Liver (tissue), 9 donors: Measurements from ENCODE around the gene C4orf46. TPM values are rescaled to one million over a fixed set of nuclear protein-coding genes. Genes with fewer than 3 reads are reported as not detected.

Experiments used
- DNase-seq: peaks from one replicate; pipeline ENCODE4 v3.0.0-alpha.2; 2017; ENCODE audit warnings: low spot score
- H3K27ac ChIP-seq, 2 donors: one replicate each; pipeline ENCODE4 v1.7.0; 2013; ENCODE audit warnings: inconsistent platforms in 2 of 2, low read length in 2 of 2, control low read depth in 1 of 2, low read depth in 1 of 2, mild to moderate bottlenecking in 1 of 2
- H3K27me3 ChIP-seq, 4 donors: one replicate each; pipeline versions ENCODE4 v1.6.1 to v1.7.0; 2013; ENCODE audit warnings: low read length in 3 of 4, inconsistent platforms in 1 of 4, mild to moderate bottlenecking in 1 of 4, moderate library complexity in 1 of 4; ENCODE audit not compliant: control insufficient read depth in 4 of 4, insufficient read depth in 4 of 4
- H3K36me3 ChIP-seq, 4 donors: one replicate each; pipeline versions ENCODE4 v1.6.1 to v1.7.0; 2013; ENCODE audit warnings: low read length in 3 of 4, mild to moderate bottlenecking in 3 of 4, low read depth in 1 of 4, moderate library complexity in 1 of 4; ENCODE audit not compliant: control insufficient read depth in 4 of 4, insufficient read depth in 3 of 4
- H3K4me1 ChIP-seq, 4 donors: one replicate each; pipeline versions ENCODE4 v1.6.1 to v1.7.0; 2013; ENCODE audit warnings: low read length in 3 of 4, mild to moderate bottlenecking in 3 of 4, moderate library complexity in 1 of 4; ENCODE audit not compliant: control insufficient read depth in 4 of 4, insufficient read depth in 4 of 4
- H3K4me3 ChIP-seq, 3 donors: one replicate each; pipeline versions ENCODE4 v1.6.1 to v1.7.0; 2013; ENCODE audit warnings: low read length in 3 of 3, control low read depth in 1 of 3, low read depth in 1 of 3, mild to moderate bottlenecking in 1 of 3
- H3K9ac ChIP-seq, 2 donors: one replicate each; pipeline ENCODE4 v1.7.0; 2013; ENCODE audit warnings: low read length in 2 of 2, mild to moderate bottlenecking in 2 of 2, moderate library complexity in 2 of 2, control low read depth in 1 of 2, low read depth in 1 of 2
- H3K9me3 ChIP-seq, 4 donors: one replicate each; pipeline versions ENCODE4 v1.6.1 to v1.7.0; 2013; ENCODE audit warnings: low read length in 3 of 4; ENCODE audit not compliant: control insufficient read depth in 4 of 4
- CTCF ChIP-seq: fragments of 150-350 bp; IDR thresholded peaks from 2 replicates; pipeline ENCODE4 v1.5.1; 2017; ENCODE audit warnings: improper control_type of control experiment, low read depth, low read length; ENCODE audit not compliant: missing input control
- EGR1 ChIP-seq, 2 donors: IDR thresholded peaks; 2 replicates each; pipeline ENCODE4 v1.6.1; 2016 to 2018; ENCODE audit warnings: antibody characterized with exemption in 2 of 2, low read depth in 2 of 2
- FOXA2 ChIP-seq: IDR thresholded peaks from 2 replicates; pipeline ENCODE4 v1.6.1; 2016; ENCODE audit warnings: antibody characterized with exemption
- GABPA ChIP-seq, 2 donors: IDR thresholded peaks in 1 of 2; conservative IDR thresholded peaks in 1 of 2; 2 replicates each; pipeline ENCODE4 v1.6.1; 2016; ENCODE audit warnings: antibody characterized with exemption in 2 of 2, mild to moderate bottlenecking in 1 of 2, moderate library complexity in 1 of 2
- HNF4A ChIP-seq, 2 donors: conservative IDR thresholded peaks; 2 replicates each; pipeline ENCODE4 v1.6.1; 2016; ENCODE audit warnings: antibody characterized with exemption in 2 of 2, mild to moderate bottlenecking in 2 of 2
- HNF4G ChIP-seq: IDR thresholded peaks from 2 replicates; pipeline ENCODE4 v1.6.1; 2016; ENCODE audit warnings: antibody characterized with exemption
- JUND ChIP-seq, 2 donors: IDR thresholded peaks; 2 replicates each; pipeline ENCODE4 v1.6.1; 2016; ENCODE audit warnings: antibody characterized with exemption in 2 of 2
- NR2F2 ChIP-seq: IDR thresholded peaks from 2 replicates; pipeline ENCODE4 v1.6.1; 2016; ENCODE audit warnings: antibody characterized with exemption
- RAD21 ChIP-seq, 2 donors: IDR thresholded peaks; 2 replicates each; pipeline ENCODE4 v1.6.1; 2016; ENCODE audit warnings: antibody characterized with exemption in 2 of 2, mild to moderate bottlenecking in 2 of 2
- RXRA ChIP-seq, 2 donors: IDR thresholded peaks; 2 replicates each; pipeline ENCODE4 v1.6.1; 2017 to 2018; ENCODE audit warnings: antibody characterized with exemption in 2 of 2, mild to moderate bottlenecking in 1 of 2
- SP1 ChIP-seq: IDR thresholded peaks from 2 replicates; pipeline ENCODE4 v1.6.1; 2018; ENCODE audit warnings: antibody characterized with exemption, mild to moderate bottlenecking
- TAF1 ChIP-seq: conservative IDR thresholded peaks from 2 replicates; pipeline ENCODE4 v1.6.1; 2016; ENCODE audit warnings: antibody characterized with exemption, mild to moderate bottlenecking
- YY1 ChIP-seq: IDR thresholded peaks from 2 replicates; pipeline ENCODE4 v1.6.1; 2016; ENCODE audit warnings: antibody characterized with exemption, mild to moderate bottlenecking
- ZBTB33 ChIP-seq: IDR thresholded peaks from 2 replicates; pipeline ENCODE4 v1.6.1; 2016; ENCODE audit warnings: antibody characterized with exemption
- WGBS: extraction: QIAGEN DNeasy Blood & Tissue Kit; methylation state at CpG from one replicate; pipeline ENCODE4 v1.1.7; 2013; 5-methylcytosine and 5-hydroxymethylcytosine counted together
- polyA plus RNA-seq, 2 donors: library from polyadenylated mRNA; stranded (reverse) in 1 of 2; unstranded in 1 of 2; fragments of 200-250 nt in 1 of 2; fragments of >200 nt in 1 of 2; fragmentation: Nextera tagmentation in 1 of 2; extraction: Ambion mirVana in 1 of 2; gene quantifications; one replicate each; pipeline versions ENCODE4 v1.2.1 to v1.2.3, GENCODE V29; 2013 to 2015
- total RNA-seq, 2 donors: library from RNA; depleted of rRNA; stranded (reverse); fragments of >200 nt; gene quantifications; one replicate each; pipeline ENCODE4 v1.2.3, GENCODE V29; 2014
- TF ChIP-seq, protein P1 (sequence below): IDR thresholded peaks from 2 replicates; pipeline ENCODE4 v1.6.1; 2016; ENCODE audit warnings: antibody characterized with exemption
- TF ChIP-seq, protein P2 (sequence below): IDR thresholded peaks from 2 replicates; pipeline ENCODE4 v1.6.1; 2016; ENCODE audit warnings: antibody characterized with exemption
- TF ChIP-seq, protein P3 (sequence below): IDR thresholded peaks from 2 replicates; pipeline ENCODE4 v1.6.1; 2016; ENCODE audit warnings: antibody characterized with exemption, mild to moderate bottlenecking
- donor health status: healthy.
- donor health status: healthy.
- donor health status: healthy.
- donor health status: healthy.
- donor health status: healthy.

The C4orf46 gene
- total and polyA plus RNA-seq, 4 donors: 0.40 to 6.7 (median 1.3) TPM

DNA sequence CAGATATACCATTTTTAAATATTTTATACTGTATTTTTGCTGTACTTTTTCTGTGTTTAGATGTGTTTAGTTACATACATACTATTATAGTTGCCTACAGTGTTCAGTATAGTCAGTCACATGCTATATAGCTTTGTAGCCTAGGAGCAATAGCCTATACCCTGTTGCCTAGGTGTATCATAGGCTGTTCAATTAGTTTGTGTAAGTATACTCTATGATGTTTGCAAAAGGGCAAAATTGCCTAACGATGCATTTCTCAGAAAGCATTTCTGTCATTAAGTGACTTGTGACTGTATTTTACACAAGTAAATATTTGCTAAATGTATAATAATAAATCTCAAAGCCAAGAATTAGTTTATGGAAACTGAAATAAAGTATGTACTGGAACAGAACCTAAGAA is 9.9 kb upstream of the C4orf46 start:
- peaks cover 0 to 34% (median 19%) of the 10 kb centered on the region in 4 donors for H3K36me3 ChIP-seq

More for the DNA sequence above, 9.9 kb upstream of the C4orf46 start:
- no peak for DNase-seq
- H3K4me1 ChIP-seq: peaks cover 0 to 10% (median 5%) of the 10 kb centered on the region in 4 donors
- no peak overlapping the region for H3K9ac ChIP-seq
- no peaks in the 10 kb centered on the region for H3K27me3 ChIP-seq
- 60% methylated on average over 1 of the region's 1 CpG for WGBS
- no peak overlapping the region for H3K27ac ChIP-seq
- H3K9me3 ChIP-seq: no peaks in the 10 kb centered on the region
- no peak for TF ChIP-seq YY1
- no peak for TF ChIP-seq RAD21 (IDR thresholded peaks at IDR 0.05)
- no peak for TF ChIP-seq JUND (IDR thresholded peaks at IDR 0.05)
- no peak for TF ChIP-seq SP1
- TF ChIP-seq, protein P1, sequence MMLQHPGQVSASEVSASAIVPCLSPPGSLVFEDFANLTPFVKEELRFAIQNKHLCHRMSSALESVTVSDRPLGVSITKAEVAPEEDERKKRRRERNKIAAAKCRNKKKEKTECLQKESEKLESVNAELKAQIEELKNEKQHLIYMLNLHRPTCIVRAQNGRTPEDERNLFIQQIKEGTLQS: no peak
- no peak for TF ChIP-seq FOXA2
- no peak for TF ChIP-seq NR2F2
- no peak for TF ChIP-seq TAF1
- TF ChIP-seq CTCF: no peak
- TF ChIP-seq ZBTB33: no peak
- TF ChIP-seq HNF4G: no peak
- no peak for TF ChIP-seq RXRA (IDR thresholded peaks at IDR 0.05)
- TF ChIP-seq, protein P2, sequence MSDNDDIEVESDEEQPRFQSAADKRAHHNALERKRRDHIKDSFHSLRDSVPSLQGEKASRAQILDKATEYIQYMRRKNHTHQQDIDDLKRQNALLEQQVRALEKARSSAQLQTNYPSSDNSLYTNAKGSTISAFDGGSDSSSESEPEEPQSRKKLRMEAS: no peak
- no peak for TF ChIP-seq GABPA (IDR thresholded peaks at IDR 0.05 in 1 of 2, conservative IDR thresholded peaks at IDR 0.05 in 1 of 2)
- TF ChIP-seq, protein P3, sequence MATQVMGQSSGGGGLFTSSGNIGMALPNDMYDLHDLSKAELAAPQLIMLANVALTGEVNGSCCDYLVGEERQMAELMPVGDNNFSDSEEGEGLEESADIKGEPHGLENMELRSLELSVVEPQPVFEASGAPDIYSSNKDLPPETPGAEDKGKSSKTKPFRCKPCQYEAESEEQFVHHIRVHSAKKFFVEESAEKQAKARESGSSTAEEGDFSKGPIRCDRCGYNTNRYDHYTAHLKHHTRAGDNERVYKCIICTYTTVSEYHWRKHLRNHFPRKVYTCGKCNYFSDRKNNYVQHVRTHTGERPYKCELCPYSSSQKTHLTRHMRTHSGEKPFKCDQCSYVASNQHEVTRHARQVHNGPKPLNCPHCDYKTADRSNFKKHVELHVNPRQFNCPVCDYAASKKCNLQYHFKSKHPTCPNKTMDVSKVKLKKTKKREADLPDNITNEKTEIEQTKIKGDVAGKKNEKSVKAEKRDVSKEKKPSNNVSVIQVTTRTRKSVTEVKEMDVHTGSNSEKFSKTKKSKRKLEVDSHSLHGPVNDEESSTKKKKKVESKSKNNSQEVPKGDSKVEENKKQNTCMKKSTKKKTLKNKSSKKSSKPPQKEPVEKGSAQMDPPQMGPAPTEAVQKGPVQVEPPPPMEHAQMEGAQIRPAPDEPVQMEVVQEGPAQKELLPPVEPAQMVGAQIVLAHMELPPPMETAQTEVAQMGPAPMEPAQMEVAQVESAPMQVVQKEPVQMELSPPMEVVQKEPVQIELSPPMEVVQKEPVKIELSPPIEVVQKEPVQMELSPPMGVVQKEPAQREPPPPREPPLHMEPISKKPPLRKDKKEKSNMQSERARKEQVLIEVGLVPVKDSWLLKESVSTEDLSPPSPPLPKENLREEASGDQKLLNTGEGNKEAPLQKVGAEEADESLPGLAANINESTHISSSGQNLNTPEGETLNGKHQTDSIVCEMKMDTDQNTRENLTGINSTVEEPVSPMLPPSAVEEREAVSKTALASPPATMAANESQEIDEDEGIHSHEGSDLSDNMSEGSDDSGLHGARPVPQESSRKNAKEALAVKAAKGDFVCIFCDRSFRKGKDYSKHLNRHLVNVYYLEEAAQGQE: no peak
- no peak for TF ChIP-seq HNF4A (conservative IDR thresholded peaks at IDR 0.05)
- TF ChIP-seq EGR1 (IDR thresholded peaks at IDR 0.05; ENCODE audit: low read depth in 2 of 2): no peak
- H3K4me3 ChIP-seq: no peak overlapping the region
